Esophagus (tissue), 2 donors: ENCODE results near the gene OGFOD2. TPM values are rescaled to one million over a fixed set of nuclear protein-coding genes. Genes with fewer than 3 reads are reported as not detected.

Source experiments
- H3K27ac ChIP-seq, 2 donors: one replicate each; pipeline ENCODE4 v1.5.1; 2013; ENCODE audit warnings: low read depth in 2 of 2, mild to moderate bottlenecking in 2 of 2, inconsistent platforms in 1 of 2, low read length in 1 of 2, moderate library complexity in 1 of 2
- H3K27me3 ChIP-seq, 2 donors: one replicate each; pipeline ENCODE4 v1.6.1; 2013; ENCODE audit warnings: low read length in 2 of 2, control low read depth in 1 of 2, mild to moderate bottlenecking in 1 of 2; ENCODE audit not compliant: insufficient read depth in 2 of 2, control insufficient read depth in 1 of 2
- H3K36me3 ChIP-seq, 2 donors: one replicate each; pipeline ENCODE4 v1.6.1; 2013; ENCODE audit warnings: low read length in 1 of 2; ENCODE audit not compliant: control insufficient read depth in 2 of 2, insufficient read depth in 2 of 2
- H3K4me1 ChIP-seq, 2 donors: one replicate each; pipeline ENCODE4 v1.6.1; 2013; ENCODE audit warnings: low read length in 1 of 2; ENCODE audit not compliant: control insufficient read depth in 2 of 2, insufficient read depth in 2 of 2
- H3K4me3 ChIP-seq, 2 donors: one replicate each; pipeline ENCODE4 v1.5.1; 2013; ENCODE audit warnings: low read length in 2 of 2, mild to moderate bottlenecking in 2 of 2, low read depth in 1 of 2, moderate library complexity in 1 of 2
- H3K9me3 ChIP-seq, 2 donors: one replicate each; pipeline ENCODE4 v1.6.1; 2013; ENCODE audit warnings: mild to moderate bottlenecking in 2 of 2, low read depth in 1 of 2, low read length in 1 of 2, moderate library complexity in 1 of 2; ENCODE audit not compliant: control insufficient read depth in 2 of 2, insufficient read depth in 1 of 2
- WGBS, 2 donors: extraction: QIAGEN DNeasy Blood & Tissue Kit; methylation state at CpG; one replicate each; pipeline ENCODE4 v1.1.7; 2013; 5-methylcytosine and 5-hydroxymethylcytosine counted together
- polyA plus RNA-seq, 2 donors: library from polyadenylated mRNA; stranded (reverse); fragments of 200-250 nt; gene quantifications; one replicate each; pipeline ENCODE4 v1.2.3, GENCODE V29; 2013
- donor health status: healthy with polysubstance abuse.
- donor health status: Bipolar disorder and iron deficiency.

Gene OGFOD2
- 10 to 100 TPM; 10.8 to 11.5 TPM for polyA plus RNA-seq

GRCh38 chr12:122974892-122975789 is at the start of gene OGFOD2:
Gene OGFOD2, plus strand, starts transcription at chr12:122975244. Its CDS starts 8 bp downstream, at chr12:122975252.
- Histone ChIP-seq H3K27ac (peak within 1 kb of the TSS; percentile 97 to 100), H3K4me1 (peaks cover 11 to 20% of the 10 kb centered on the region in 2 donors), H3K36me3 (peaks cover 0 to 7% of the 10 kb centered on the region in 2 donors), H3K9me3 (no peaks in the 10 kb centered on the region), H3K27me3 (no peaks in the 10 kb centered on the region), H3K4me3 (peak within 1 kb of the TSS; percentile 85 to 89)
- WGBS, 2 donors: 0 to 1% methylated on average over 64 to 66 of the region's 66 CpGs

- no peak overlapping the region for H3K27ac ChIP-seq
- no peak overlapping the region for H3K4me3 ChIP-seq
- H3K4me1 ChIP-seq: no peaks in the 10 kb centered on the region
- peaks cover 0 to 3% of the 10 kb centered on the region in 2 donors for H3K9me3 ChIP-seq
- 89 to 91% methylated on average over 11 of the region's 11 CpGs for WGBS, 2 donors
- H3K27me3 ChIP-seq: no peaks in the 10 kb centered on the region
- no peaks in the 10 kb centered on the region for H3K36me3 ChIP-seq
These were observed 47.2 kb upstream of the OGFOD2 start for GRCh38 chr12:122927756-122928403.

- WGBS, 2 donors: 85 to 88% methylated on average over 12 of the region's 12 CpGs
- Histone ChIP-seq H3K4me1 (no peaks in the 10 kb centered on the region), H3K36me3 (no peaks in the 10 kb centered on the region), H3K9me3 (peaks cover 0 to 3% of the 10 kb centered on the region in 2 donors), H3K27ac (no peak overlapping the region), H3K27me3 (no peaks in the 10 kb centered on the region), H3K4me3 (no peak overlapping the region)
These were observed 46.5 kb upstream of the OGFOD2 start for GRCh38 chr12:122928404-122929147.

GRCh38 chr12:122929148-122929538 is 45.9 kb upstream of the OGFOD2 start:
- Histone ChIP-seq H3K27me3 (no peaks in the 10 kb centered on the region), H3K36me3 (no peaks in the 10 kb centered on the region), H3K4me1 (no peaks in the 10 kb centered on the region), H3K9me3 (peaks cover 0 to 3% of the 10 kb centered on the region in 2 donors), H3K4me3 (no peak overlapping the region), H3K27ac (no peak overlapping the region)
- WGBS, 2 donors: 86 to 91% methylated on average over 14 of the region's 14 CpGs

- H3K9me3 ChIP-seq: peaks cover 0 to 3% of the 10 kb centered on the region in 2 donors
- 94 to 96% methylated on average over 19 to 23 of the region's 23 CpGs for WGBS, 2 donors
- no peak overlapping the region for H3K4me3 ChIP-seq
- no peak overlapping the region for H3K27ac ChIP-seq
- no peaks in the 10 kb centered on the region for H3K27me3 ChIP-seq
- H3K36me3 ChIP-seq: no peaks in the 10 kb centered on the region
- H3K4me1 ChIP-seq: no peaks in the 10 kb centered on the region
These were observed 45.2 kb upstream of the OGFOD2 start for GRCh38 chr12:122929812-122930211.

GRCh38 chr12:122932207-122932606 is 42.8 kb upstream of the OGFOD2 start:
- peaks cover 0 to 3% of the 10 kb centered on the region in 2 donors for H3K9me3 ChIP-seq
- no peaks in the 10 kb centered on the region for H3K27me3 ChIP-seq
- no peaks in the 10 kb centered on the region for H3K4me1 ChIP-seq
- no peak overlapping the region for H3K4me3 ChIP-seq
- WGBS, 2 donors: 90% methylated on average over 8 of the region's 8 CpGs
- H3K27ac ChIP-seq: no peak overlapping the region
- no peaks in the 10 kb centered on the region for H3K36me3 ChIP-seq

- no peaks in the 10 kb centered on the region for H3K4me1 ChIP-seq
- WGBS, 2 donors: 75 to 79% methylated on average over 3 of the region's 3 CpGs
- peaks cover 0 to 3% of the 10 kb centered on the region in 2 donors for H3K9me3 ChIP-seq
- no peak overlapping the region for H3K27ac ChIP-seq
- no peaks in the 10 kb centered on the region for H3K36me3 ChIP-seq
- H3K4me3 ChIP-seq: no peak overlapping the region
- no peaks in the 10 kb centered on the region for H3K27me3 ChIP-seq
These were observed 40.3 kb upstream of the OGFOD2 start for GRCh38 chr12:122934722-122935121.

- WGBS, 2 donors: 92% methylated on average over 8 of the region's 8 CpGs
These were observed 39.7 kb upstream of the OGFOD2 start for GRCh38 chr12:122935318-122935717.

GRCh38 chr12:122937622-122938091 is 37.4 kb upstream of the OGFOD2 start:
- 71 to 75% methylated on average over 3 of the region's 3 CpGs for WGBS, 2 donors
- H3K27ac ChIP-seq: no peak overlapping the region
- no peaks in the 10 kb centered on the region for H3K36me3 ChIP-seq
- H3K4me3 ChIP-seq: no peak overlapping the region
- H3K9me3 ChIP-seq: no peaks in the 10 kb centered on the region
- H3K4me1 ChIP-seq: peaks cover 0 to 6% of the 10 kb centered on the region in 2 donors
- H3K27me3 ChIP-seq: no peaks in the 10 kb centered on the region

More at GRCh38 chr12:122935318-122935717, 39.7 kb upstream of the OGFOD2 start:
- no peak overlapping the region for H3K4me3 ChIP-seq
- no peaks in the 10 kb centered on the region for H3K9me3 ChIP-seq
- H3K27me3 ChIP-seq: no peaks in the 10 kb centered on the region
- H3K36me3 ChIP-seq: no peaks in the 10 kb centered on the region
- H3K4me1 ChIP-seq: no peaks in the 10 kb centered on the region
- no peak overlapping the region for H3K27ac ChIP-seq
